Erythroblast (primary cell): Measurements from ENCODE around the gene STARD5.

ENCODE experiments used
- GATA1 ChIP-seq: IDR thresholded peaks from 2 replicates; pipeline ENCODE4 v1.6.1; 2011; ENCODE audit warnings: low read depth, mild to moderate bottlenecking, control low read depth, low read length, moderate library complexity
- POLR2A ChIP-seq: IDR thresholded peaks from 2 replicates; pipeline ENCODE4 v1.6.1; 2011; ENCODE audit warnings: mild to moderate bottlenecking, low read length

DNA sequence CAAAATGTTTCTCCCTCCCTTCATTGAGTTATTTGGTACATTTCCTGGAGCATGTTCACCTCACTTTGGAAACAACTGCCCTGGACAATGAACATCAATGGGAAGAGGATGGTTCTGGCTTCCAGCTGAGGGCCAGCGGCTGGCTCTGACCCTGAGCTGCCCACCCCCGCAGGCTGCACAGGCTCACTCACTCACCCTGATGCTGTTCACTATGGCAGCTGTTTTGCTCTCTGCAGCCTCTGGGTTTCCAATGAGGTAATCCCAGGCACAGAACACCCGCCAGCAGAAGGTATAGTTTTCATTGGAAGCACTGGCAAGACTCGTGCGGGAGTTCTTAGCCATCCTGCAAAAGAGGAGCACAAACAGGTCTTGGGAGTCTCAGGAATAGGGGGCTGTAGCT lies 32.3 kb upstream of the STARD5 start:
- TF ChIP-seq POLR2A: no peak
- no peak for TF ChIP-seq GATA1
